Smooth muscle cell (in vitro differentiated cells): ENCODE measurements around the gene ENOX1. TPM values are rescaled to one million over a fixed set of nuclear protein-coding genes. Genes with fewer than 3 reads are reported as not detected.
A peak's percentile ranks its signal among the peaks of the same experiment; 100 is the strongest.
"Not testable (repeated sequence)": the region's sequence is repeated elsewhere in the genome, so short reads cannot be mapped to it uniquely, and the experiment has no call there.

Source experiments
- DNase-seq: peaks from one replicate; lab custom pipeline; 2025; ENCODE audit not compliant: unreplicated experiment; lab: John Stamatoyannopoulos, UW
- H2AFZ ChIP-seq: fragments of 200-600 bp; sonication (generic); 2 replicates; pipeline ENCODE4 v1.6.0; 2016; ENCODE audit warnings: antibody characterized with exemption, low read depth, mild to moderate bottlenecking
- H3F3A ChIP-seq: fragments of 200-600 bp; sonication (generic); 2 replicates; pipeline ENCODE4 v1.6.0; 2017; ENCODE audit warnings: antibody characterized with exemption, low read depth
- H3K27ac ChIP-seq: fragments of 200-600 bp; sonication (generic); 2 replicates; pipeline ENCODE4 v1.5.1; 2016; ENCODE audit warnings: low read depth, mild to moderate bottlenecking
- H3K27me3 ChIP-seq: fragments of 200-600 bp; sonication (generic); 2 replicates; pipeline ENCODE4 v1.6.1; 2016; ENCODE audit warnings: low read depth, mild to moderate bottlenecking
- H3K36me3 ChIP-seq: fragments of 200-600 bp; sonication (generic); 2 replicates; pipeline ENCODE4 v1.5.1; 2016; ENCODE audit warnings: low read depth
- H3K4me1 ChIP-seq: fragments of 200-600 bp; sonication (generic); 2 replicates; pipeline ENCODE4 v1.5.1; 2016; ENCODE audit warnings: low read depth
- H3K4me2 ChIP-seq: fragments of 200-600 bp; sonication (generic); 2 replicates; pipeline ENCODE4 v1.6.0; 2016; ENCODE audit warnings: mild to moderate bottlenecking
- H3K4me3 ChIP-seq: fragments of 200-600 bp; sonication (generic); 2 replicates; pipeline ENCODE4 v1.5.1; 2016; ENCODE audit warnings: mild to moderate bottlenecking
- H3K79me2 ChIP-seq: fragments of 200-600 bp; sonication (generic); 2 replicates; pipeline ENCODE4 v1.6.0; 2016; ENCODE audit warnings: low read depth, mild to moderate bottlenecking
- H3K9ac ChIP-seq: fragments of 200-600 bp; sonication (generic); 2 replicates; pipeline ENCODE4 v1.6.0; 2016; ENCODE audit warnings: low read depth
- H3K9me3 ChIP-seq: fragments of 200-600 bp; sonication (generic); replicated peaks from 2 replicates; pipeline ENCODE4 v1.5.1; 2016; ENCODE audit warnings: low read depth
- H4K20me1 ChIP-seq: fragments of 200-600 bp; sonication (generic); 2 replicates; pipeline ENCODE4 v1.6.0; 2016; ENCODE audit warnings: low read depth
- WGBS: methylation state at CpG from one replicate; pipeline ENCODE4 v1.1.7; 2016; ENCODE audit warnings: low lambda C conversion rate; 5-methylcytosine and 5-hydroxymethylcytosine counted together
- polyA plus RNA-seq: library from polyadenylated mRNA; unstranded; fragments of >200 nt; fragmentation: Nextera tagmentation; extraction: Ambion mirVana; gene quantifications from 2 replicates; pipeline ENCODE4 v1.2.1, GENCODE V29; 2016
- total RNA-seq: library from RNA; depleted of rRNA; stranded (reverse); fragments of >200 nt; gene quantifications from 2 replicates; pipeline ENCODE4 v1.2.3, GENCODE V29; 2014
- TF ChIP-seq, protein P1 (sequence below): fragments of 200-600 bp; sonication (generic); IDR thresholded peaks from 2 replicates; pipeline ENCODE4 v1.5.1; 2017; ENCODE audit warnings: borderline replicate concordance, mild to moderate bottlenecking, antibody characterized with exemption; ENCODE audit not compliant: insufficient read depth, poor library complexity, severe bottlenecking

ENOX1 gene
- total RNA-seq: 2.6 and 2.7 TPM in 2 replicates
- polyA plus RNA-seq: 1.9 and 2.1 TPM in 2 replicates

DNA sequence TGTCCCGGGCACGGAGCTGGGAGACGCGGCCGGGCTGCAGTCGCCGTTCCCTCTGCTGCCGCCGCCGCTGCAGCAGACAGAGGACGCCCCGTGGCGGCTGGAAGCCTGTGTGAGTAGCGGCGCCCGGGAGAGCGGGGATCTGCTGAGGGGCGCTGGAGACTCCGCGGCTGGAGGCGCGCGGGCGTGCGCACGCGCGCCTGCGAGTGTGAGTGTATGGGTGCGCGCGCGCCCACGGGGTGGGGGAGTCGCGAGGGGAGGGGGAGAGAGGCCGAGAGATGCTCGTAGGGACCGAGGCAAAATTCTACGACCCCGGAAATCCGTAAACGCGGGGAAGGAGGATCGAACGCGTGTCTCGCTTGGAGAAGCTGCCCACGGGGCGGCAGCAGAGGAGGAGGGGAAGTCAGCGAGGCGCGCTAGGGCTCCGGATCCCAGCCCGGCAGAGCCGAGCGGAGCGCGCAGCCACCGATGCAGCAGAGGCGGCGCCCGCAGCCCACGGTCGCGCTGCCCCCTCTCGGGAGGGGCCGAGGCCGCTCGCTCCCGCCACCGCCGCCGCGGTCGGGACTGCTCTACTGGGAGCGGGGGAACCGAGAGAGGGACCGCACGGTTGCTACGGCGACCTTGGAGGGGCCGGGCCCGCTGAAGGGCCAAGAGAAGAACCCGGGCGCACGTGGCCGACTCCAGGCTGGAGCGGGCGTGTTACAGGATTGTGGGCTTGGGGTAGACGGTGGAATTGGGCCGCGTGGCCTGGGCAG lies at the start of gene ENOX1:
Gene ENOX1, minus strand, starts transcription at position 207 of the 752 bp plus-strand sequence.
- TF ChIP-seq, protein P1, sequence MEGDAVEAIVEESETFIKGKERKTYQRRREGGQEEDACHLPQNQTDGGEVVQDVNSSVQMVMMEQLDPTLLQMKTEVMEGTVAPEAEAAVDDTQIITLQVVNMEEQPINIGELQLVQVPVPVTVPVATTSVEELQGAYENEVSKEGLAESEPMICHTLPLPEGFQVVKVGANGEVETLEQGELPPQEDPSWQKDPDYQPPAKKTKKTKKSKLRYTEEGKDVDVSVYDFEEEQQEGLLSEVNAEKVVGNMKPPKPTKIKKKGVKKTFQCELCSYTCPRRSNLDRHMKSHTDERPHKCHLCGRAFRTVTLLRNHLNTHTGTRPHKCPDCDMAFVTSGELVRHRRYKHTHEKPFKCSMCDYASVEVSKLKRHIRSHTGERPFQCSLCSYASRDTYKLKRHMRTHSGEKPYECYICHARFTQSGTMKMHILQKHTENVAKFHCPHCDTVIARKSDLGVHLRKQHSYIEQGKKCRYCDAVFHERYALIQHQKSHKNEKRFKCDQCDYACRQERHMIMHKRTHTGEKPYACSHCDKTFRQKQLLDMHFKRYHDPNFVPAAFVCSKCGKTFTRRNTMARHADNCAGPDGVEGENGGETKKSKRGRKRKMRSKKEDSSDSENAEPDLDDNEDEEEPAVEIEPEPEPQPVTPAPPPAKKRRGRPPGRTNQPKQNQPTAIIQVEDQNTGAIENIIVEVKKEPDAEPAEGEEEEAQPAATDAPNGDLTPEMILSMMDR: peak; percentile 12
- Histone ChIP-seq H3K9ac (no peak within 1 kb of the TSS), H4K20me1 (no peaks in the 10 kb centered on the region), H2AFZ (peak within 1 kb of the TSS; percentile 67), H3K27me3 (peaks cover 5% of the 10 kb centered on the region), H3K36me3 (no peaks in the 10 kb centered on the region), H3K4me2 (peak within 1 kb of the TSS; percentile 97), H3K9me3 (no peaks in the 10 kb centered on the region), H3K4me1 (peaks cover 7% of the 10 kb centered on the region), H3K79me2 (no peaks in the 10 kb centered on the region), H3K27ac (no peak within 1 kb of the TSS), H3K4me3 (peak within 1 kb of the TSS; percentile 74), H3F3A (peaks cover 7% of the 10 kb centered on the region)
- peak; percentile 71 for DNase-seq
- 2% methylated on average over 71 of the region's 93 CpGs for WGBS

GRCh38 chr13:43835701-43836100 lies 48.9 kb upstream of the ENOX1 start:
- no peak overlapping the region for H3K4me2 ChIP-seq
- 53% methylated on average over 2 of the region's 2 CpGs for WGBS
- H3K9ac ChIP-seq: no peak overlapping the region
- peaks cover 6% of the 10 kb centered on the region for H3F3A ChIP-seq
- H4K20me1 ChIP-seq: no peaks in the 10 kb centered on the region
- no peaks in the 10 kb centered on the region for H3K79me2 ChIP-seq
- H3K4me1 ChIP-seq: peaks cover 13% of the 10 kb centered on the region
- no peak for DNase-seq
- no peak overlapping the region for H2AFZ ChIP-seq
- no peaks in the 10 kb centered on the region for H3K9me3 ChIP-seq
- TF ChIP-seq, protein P1: no peak
- no peaks in the 10 kb centered on the region for H3K27me3 ChIP-seq
- H3K27ac ChIP-seq: no peak overlapping the region
- H3K36me3 ChIP-seq: no peaks in the 10 kb centered on the region
- H3K4me3 ChIP-seq: no peak overlapping the region

GRCh38 chr13:43831088-43831487 lies 44.3 kb upstream of the ENOX1 start:
- H3K27me3 ChIP-seq: no peaks in the 10 kb centered on the region
- peak overlapping the region; percentile 26 for H3K9ac ChIP-seq
- peak overlapping the region; percentile 67 for H3K4me2 ChIP-seq
- peaks cover 13% of the 10 kb centered on the region for H3K4me1 ChIP-seq
- H3K36me3 ChIP-seq: no peaks in the 10 kb centered on the region
- TF ChIP-seq, protein P1: no peak
- WGBS: 37% methylated on average over 2 of the region's 2 CpGs
- peaks cover 6% of the 10 kb centered on the region for H3F3A ChIP-seq
- H2AFZ ChIP-seq: no peak overlapping the region
- no peaks in the 10 kb centered on the region for H3K79me2 ChIP-seq
- no peaks in the 10 kb centered on the region for H4K20me1 ChIP-seq
- DNase-seq: no peak
- no peak overlapping the region for H3K4me3 ChIP-seq
- peak overlapping the region; percentile 88 for H3K27ac ChIP-seq
- H3K9me3 ChIP-seq: no peaks in the 10 kb centered on the region

DNA sequence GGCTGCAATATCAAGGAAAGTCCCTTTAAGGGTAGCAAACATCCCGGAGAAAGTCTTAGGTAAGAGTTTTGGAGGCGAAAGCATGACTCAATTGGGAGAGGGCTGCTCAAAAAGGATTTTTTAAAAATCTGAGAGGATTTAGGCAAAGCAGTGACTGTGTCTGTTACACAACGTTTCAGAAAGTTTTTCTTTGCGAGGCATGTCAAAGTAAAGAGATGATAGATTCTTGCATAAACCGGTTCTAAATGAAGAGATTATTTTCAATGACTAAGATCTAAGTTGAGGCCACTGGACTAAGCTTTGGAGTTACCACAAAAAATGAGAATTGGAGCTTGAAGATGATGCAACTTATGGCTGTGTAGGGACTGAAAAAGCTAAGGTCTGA lies 43.7 kb upstream of the ENOX1 start:
- Histone ChIP-seq H3K4me3 (no peak overlapping the region), H4K20me1 (no peaks in the 10 kb centered on the region), H3K4me2 (peak overlapping the region; percentile 67), H3K4me1 (peaks cover 11% of the 10 kb centered on the region), H3K27me3 (no peaks in the 10 kb centered on the region), H3K36me3 (no peaks in the 10 kb centered on the region), H3K9ac (no peak overlapping the region), H3K27ac (peak overlapping the region; percentile 88), H3K79me2 (no peaks in the 10 kb centered on the region), H3F3A (peaks cover 6% of the 10 kb centered on the region), H2AFZ (no peak overlapping the region), H3K9me3 (no peaks in the 10 kb centered on the region)
- TF ChIP-seq, protein P1: no peak
- WGBS: 5% methylated on average over 5 of the region's 5 CpGs
- no peak for DNase-seq

DNA sequence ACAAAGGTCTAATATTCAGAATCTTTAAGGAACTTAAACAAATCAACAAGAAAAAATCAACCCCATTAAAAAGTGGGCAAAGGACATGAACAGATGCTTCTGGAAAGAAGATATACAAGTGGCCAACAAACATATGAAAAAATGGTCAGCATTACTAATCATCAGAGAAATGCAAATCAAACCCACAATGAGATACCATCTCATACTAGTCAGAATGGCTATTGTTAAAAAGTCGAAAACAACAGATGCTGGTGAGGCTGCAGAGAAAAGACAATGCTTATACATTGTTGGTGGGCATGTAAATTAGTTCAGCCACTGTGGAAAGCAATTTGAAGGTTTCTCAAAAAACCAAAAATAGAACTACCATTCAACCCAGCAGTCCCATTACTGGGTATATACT lies 37.9 kb upstream of the ENOX1 start:
- H3K9ac ChIP-seq, H3F3A ChIP-seq, H3K36me3 ChIP-seq, H3K4me1 ChIP-seq, H4K20me1 ChIP-seq, H3K4me2 ChIP-seq, H3K4me3 ChIP-seq, DNase-seq, H3K79me2 ChIP-seq, H2AFZ ChIP-seq, H3K27me3 ChIP-seq, H3K9me3 ChIP-seq, H3K27ac ChIP-seq: not testable (repeated sequence)
- 69% methylated on average over 1 of the region's 1 CpG for WGBS
